D721Med (cell line): ENCODE measurements around the gene SH3BP4.

ENCODE experiments used
- DNase-seq: peaks from one replicate; pipeline ENCODE4 v3.0.0; 2011; ENCODE audit warnings: low spot score; ENCODE audit not compliant: insufficient read length
- FAIRE-seq: peaks from 2 replicates; lab custom pipeline; 2011; peaks lifted over from hg19 to GRCh38; lab: Jason Lieb, UNC
- TF ChIP-seq, protein P1 (sequence below): IDR thresholded peaks from 2 replicates; pipeline ENCODE4 v1.5.1; 2012; ENCODE audit warnings: mild to moderate bottlenecking, control low read depth; ENCODE audit not compliant: insufficient read depth; ENCODE audit errors: missing control alignments

SH3BP4 gene

DNA sequence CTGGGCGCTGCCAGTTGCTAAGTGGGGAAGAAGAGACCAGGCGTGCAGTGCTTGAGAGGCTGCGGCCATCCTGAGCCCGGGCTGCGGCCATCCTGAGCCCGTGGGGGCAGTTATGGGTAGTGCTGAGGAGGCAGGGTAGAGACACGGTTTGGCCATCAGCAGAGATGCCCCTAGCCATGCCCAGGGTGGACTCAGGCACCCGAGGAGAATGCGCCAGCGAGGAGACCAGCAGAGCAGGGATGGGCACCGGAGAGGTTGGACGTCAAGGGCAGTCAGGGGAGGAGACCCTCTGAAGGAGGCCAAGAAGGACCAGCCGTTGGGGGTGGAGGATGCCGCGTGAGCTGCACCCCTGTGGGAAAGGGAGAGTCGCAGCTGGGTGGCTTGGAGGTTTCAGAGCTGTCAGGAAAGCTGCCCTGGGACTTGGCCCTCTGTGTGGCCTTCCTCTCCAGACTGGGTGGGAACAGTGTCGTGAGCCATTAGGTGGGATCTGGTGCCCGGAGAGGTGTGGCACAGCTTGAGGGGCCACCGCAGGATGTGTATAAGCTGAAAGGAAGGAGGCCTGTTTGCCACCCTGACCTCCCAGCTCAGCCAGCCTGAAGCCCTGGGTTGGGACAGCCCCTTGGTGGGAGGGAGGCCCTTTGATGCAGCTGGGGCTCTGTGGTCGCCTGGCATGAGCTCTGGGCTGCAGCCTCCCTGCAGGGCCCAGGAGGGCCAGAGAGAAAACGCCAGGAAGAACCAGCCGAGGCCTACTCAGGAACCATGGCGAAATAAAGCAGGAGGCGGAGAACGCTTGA lies 56.0 kb downstream of the SH3BP4 start:
- DNase-seq = no peak
- TF ChIP-seq, protein P1, sequence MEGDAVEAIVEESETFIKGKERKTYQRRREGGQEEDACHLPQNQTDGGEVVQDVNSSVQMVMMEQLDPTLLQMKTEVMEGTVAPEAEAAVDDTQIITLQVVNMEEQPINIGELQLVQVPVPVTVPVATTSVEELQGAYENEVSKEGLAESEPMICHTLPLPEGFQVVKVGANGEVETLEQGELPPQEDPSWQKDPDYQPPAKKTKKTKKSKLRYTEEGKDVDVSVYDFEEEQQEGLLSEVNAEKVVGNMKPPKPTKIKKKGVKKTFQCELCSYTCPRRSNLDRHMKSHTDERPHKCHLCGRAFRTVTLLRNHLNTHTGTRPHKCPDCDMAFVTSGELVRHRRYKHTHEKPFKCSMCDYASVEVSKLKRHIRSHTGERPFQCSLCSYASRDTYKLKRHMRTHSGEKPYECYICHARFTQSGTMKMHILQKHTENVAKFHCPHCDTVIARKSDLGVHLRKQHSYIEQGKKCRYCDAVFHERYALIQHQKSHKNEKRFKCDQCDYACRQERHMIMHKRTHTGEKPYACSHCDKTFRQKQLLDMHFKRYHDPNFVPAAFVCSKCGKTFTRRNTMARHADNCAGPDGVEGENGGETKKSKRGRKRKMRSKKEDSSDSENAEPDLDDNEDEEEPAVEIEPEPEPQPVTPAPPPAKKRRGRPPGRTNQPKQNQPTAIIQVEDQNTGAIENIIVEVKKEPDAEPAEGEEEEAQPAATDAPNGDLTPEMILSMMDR = no peak
- FAIRE-seq = no peak

DNA sequence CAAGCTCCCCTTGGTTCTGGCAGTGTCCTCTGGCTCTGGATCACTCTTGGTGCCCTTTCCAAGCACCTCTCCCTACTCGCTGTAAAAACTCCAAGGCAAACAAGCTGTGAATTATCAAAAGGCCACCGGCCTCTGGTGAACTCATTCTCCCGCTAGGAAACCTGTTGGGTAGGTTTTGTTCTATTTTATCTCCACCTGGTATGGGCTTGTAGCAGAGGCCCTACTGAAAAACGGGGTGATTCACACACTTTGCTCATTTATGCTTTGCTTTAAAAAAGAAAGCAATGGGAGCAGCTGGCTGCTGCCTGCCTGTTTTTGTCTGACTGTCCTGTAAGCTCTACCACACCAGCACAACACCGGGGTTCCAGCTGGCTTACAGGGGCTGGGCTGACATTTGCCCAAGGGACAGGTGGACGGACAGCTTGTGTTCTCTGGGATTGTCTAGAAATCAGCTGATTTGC lies 56.8 kb downstream of the SH3BP4 start:
- DNase-seq (no peak), FAIRE-seq (no peak)
- TF ChIP-seq, protein P1 = no peak

DNA sequence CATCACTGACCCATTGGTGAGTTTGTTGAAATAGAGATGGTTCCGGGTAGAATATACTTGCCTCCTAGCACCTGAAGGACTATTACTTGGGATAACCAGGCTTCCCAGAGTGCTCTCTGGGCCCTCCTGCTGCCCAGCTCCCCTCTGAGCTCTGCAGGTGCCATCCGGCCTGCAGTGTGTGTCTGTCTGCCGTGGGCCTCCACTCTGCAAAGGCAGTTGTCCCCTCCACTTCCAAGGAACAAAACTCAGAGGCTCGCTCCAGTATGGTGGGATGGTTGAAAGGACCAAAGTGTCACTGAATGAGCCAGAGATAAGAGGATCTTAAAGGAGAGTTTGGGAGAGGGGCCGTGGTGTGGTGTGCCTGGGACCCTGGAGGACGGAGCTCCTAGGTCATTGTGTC lies 57.3 kb downstream of the SH3BP4 start:
- FAIRE-seq = no peak
- TF ChIP-seq, protein P1 = no peak
- no peak for DNase-seq

DNA sequence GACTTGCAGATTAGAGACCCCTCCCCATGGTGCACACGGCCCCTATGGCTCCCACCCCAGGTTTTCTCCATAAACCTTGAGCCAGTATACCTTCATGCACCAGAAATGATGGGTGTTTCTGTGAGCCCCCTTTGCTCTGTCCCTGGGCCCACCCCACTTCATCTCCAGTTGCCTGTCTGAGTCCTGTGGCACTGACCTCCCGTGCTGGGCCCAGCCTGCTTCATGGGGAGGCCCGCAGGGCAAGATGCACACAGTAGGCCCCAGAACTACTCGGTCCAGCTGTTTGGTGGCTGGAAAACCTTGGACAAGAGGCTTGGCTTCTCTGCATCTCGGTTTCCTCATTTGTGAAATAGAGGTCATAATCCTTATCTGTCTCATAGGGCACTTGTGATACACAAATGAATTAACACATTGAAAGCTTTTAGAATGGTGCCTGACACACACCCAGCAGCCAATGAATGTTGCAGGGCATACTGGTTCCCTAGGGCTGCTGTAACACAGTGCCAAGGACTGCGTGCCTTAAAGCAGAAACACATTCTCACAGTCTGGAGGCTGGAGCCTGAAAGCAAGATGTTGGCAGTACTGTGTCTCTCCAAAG lies 58.4 kb downstream of the SH3BP4 start:
- DNase-seq = no peak
- FAIRE-seq = no peak

DNA sequence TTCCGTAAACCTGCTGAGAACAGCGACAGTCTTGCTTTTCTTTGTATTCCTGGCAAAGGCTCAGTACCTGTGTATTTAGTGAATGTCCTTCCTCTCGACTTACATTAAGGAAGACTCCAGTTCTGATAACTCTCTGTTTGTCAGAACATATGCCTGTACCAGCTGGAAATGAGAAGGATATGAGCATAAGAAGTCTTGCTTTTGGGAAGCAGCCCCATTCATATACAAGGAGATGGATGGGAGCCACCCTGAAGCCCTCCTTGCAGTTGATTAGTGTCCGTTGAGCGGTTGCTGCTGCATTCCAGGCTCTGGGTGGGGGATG lies 59.8 kb downstream of the SH3BP4 start:
- FAIRE-seq (peak; percentile 48), DNase-seq (no peak)
- TF ChIP-seq, protein P1 = no peak

More for the DNA sequence above, 58.4 kb downstream of the SH3BP4 start:
- TF ChIP-seq, protein P1 = no peak

DNA sequence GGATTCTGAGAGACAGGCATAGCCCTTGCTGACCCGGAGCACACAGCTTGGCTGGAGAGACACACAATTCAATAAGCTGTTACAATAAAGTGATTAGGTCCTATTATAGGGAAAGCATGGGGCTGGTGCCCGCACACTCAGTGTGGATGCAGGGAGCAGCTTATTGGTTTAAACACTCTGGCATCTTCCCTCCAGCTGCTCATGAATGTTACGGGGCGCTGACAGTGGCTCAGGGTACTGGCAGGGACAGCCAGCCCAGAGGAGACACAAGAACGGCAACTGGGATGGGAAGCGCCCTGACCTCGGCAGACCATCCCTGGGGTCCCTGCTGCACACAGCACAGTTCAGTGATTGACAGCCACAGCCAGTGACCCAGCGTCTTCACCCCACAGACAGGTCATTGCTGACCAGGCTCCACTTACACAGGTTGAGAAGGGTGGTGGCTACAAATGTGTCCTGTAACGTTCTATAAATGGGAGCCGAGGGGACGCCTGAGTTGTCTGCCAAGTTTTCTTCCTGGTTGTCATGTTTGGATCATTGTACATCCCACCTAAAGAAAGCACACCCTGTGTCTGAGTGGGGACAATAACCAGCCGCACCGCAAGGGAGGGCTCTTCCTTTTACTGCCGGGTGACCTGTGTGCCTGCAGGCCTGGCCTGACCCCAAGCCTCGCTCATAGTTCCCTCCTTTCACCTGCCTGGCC lies 60.3 kb downstream of the SH3BP4 start:
- FAIRE-seq = no peak
- DNase-seq = no peak
- TF ChIP-seq, protein P1 = no peak
